ENCODE data around the gene APBB1IP.
A peak's percentile ranks its signal among the peaks of the same experiment; 100 is the strongest.
"Not testable (repeated sequence)": the region's sequence is repeated elsewhere in the genome, so short reads cannot be mapped to it uniquely, and the experiment has no call there.

The APBB1IP gene

DNA sequence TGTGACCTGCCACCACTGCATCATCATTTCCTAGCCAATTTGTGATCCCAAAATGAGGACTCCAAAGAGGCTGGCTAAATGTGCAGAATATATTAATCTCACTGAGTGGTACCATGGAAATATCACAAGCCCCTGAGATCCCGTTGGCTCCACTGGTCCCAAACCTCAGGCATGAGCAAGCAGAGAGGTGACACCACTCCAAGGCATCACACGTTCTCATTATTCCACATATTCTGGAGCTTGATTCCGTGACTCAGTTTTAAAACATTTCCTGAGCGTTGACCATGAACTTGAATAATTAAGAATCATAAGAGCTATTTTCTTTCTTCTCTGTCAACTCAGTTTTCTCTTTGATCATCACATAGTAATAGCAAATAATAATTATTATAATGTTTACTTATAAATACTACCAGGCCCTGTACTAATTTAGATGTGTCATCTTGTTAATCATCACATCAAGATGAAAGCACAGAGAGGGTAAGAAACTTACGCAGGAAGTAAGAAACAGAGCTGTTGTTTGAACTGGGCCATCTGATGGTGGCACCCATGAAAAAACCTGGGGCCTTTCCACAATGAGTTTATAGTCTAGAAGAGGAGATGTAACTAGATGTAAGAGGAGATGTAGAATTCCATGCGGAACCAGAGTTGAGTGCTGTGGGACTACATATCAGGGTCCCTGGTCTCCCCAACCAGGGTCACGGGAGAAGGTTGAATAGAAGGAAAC is 3.5 kb downstream of the APBB1IP start:
- DNase-seq = no peak

GRCh38 chr10:26445411-26446031 is 7.4 kb downstream of the APBB1IP start:
- DNase-seq = no peak

DNA sequence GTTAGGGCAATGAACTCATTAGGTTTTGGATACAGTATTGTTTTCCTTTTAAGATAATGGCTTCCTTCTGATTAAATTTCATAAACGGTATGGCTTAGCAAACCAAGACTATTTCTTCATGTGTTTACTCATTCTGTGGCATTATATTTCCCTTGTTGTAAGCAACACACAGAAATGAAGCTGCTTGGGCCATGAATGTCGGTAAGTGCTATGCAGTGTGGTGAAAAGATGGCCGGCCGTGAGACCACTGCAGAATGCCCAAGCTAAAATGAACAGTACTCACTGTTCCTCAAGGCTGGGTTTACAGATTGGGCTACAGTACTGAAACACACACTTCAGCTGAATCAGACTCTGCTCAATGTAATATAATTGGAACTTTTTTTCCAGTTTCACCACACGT is 8.1 kb downstream of the APBB1IP start:
- no peak for DNase-seq

DNA sequence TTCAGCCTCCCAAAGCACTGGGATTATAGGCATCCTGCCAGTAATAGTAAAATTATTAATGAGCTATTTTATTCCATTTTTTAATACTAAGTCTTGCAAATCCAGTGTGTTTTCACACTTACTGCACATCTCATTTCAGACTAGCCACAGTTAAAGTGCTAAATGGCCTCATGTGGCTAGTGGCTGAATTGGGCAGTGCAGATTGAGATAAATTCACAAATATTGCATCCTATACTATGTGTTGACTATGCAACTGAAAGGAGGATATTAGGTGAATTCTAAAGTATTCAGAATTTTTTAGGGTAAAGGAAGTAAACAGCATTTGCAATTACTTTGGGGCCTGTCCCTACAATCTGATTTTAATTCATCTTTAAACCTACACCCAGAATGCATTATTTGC is 10.2 kb downstream of the APBB1IP start:
- no peak for DNase-seq

DNA sequence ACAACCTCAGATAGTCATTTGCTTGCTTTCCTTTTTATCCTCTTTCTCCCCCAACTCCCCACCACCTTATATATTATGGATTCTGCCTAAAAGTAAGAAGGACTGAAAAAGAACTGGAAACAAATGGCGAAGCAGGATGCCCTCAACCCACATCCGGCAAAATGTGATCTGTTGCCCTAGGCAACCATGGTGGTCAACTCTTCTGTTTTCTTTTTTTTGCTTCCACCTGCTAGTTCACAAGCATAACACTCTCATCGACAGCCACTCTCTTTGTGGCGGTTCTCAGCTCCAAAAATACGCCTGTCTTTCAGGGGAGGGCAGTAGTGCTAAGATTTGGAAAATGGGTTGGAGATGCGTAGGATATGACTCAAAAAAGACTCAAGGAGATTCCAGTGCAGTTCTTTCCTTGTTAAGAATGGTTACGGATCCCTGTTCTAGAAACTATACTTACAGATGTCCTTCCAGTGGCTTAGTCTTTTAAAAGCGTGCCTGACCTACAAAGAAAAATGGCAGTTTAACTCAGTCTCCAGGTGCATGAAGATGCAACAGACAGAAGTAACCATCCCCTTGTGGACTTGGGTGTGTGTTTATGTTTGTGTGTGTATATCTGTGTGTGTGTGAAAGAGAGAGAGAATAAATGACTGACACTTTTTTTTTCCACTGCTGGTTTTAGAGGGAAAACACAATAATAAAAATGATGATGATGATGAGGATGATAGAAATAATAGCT is 10.7 kb downstream of the APBB1IP start:
- peak; percentile 54 to 59 for DNase-seq

DNA sequence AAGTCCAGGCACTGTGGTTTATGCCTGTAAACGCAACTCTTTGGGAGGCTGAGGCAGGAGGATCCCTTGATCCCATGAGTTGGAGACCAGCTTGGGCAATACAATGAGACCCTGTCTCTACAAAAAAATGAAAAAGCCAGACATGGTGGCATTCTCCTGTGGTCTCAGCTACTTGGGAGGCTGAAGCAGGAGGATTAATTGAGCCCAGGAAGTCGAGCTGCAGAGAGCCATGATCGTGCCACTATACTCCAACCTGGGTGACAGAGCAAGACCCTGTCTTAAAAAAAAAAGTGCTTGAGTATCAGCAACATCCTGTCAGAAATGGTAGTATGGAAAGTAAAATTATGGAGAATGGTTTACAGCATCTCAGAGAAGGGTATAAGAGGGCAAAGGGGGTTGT is 11.6 kb downstream of the APBB1IP start:
- no peak for DNase-seq

- DNase-seq = no peak
Observed at GRCh38 chr10:26451903-26452302, 13.8 kb downstream of the APBB1IP start.

DNA sequence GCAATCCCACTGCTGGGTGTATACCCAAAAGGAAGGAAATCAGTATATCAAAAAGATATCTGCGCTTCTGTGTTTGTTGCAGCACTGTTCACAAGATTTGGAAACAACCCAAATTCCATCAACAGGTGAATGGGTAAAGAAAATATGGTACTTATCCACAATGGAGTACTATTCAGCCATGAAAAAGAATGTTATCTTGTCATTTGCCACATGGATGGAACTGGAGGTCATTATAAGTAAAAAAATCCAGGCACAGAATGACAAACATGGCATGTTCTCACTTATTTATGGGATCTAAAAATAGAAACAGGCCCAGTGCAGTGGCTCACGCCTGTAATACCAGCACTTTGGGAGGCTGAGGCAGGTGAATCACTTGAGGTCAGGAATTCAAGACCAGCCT is 15.7 kb downstream of the APBB1IP start:
- no peak for DNase-seq

DNA sequence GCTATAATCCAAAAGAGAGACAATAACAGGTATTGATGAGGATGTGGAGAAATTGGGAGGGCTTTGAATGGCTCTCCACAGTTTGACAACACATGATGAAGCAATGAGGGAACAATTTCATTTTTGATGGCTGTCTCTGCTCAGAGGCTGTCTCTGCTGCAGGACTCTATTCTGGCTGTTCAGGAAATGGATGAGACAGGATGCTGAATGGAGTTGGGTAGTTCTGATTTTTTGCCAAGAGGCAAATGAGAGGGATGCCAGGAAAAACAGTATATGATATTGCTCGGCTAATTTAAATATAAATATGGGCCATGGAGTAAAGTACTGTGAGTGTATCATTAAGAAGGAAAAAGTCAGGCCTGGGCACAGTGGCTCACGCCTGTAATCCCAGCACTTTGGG is 16.8 kb downstream of the APBB1IP start:
- DNase-seq = no peak

GRCh38 chr10:26455567-26456315 is 17.6 kb downstream of the APBB1IP start:
- no peak for DNase-seq

DNA sequence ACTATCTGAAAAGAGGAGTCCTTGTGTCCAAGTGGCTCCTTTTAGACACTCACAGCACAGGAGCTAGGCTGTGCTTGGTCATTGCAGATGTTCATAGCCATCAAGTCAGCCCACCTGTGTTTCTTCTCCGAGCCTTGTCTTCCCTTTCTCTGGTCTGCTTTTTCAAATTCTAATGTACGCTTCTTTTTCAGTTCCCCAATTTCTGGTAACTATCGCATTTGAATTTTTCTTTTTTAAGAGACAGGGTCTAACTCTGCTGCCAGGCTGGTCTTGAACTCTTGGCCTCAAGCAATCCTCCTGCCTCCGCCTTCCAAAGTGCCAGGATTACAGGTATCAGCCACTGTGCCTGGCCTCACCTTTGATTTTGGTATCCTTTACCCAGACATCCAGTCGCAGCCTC is 18.9 kb downstream of the APBB1IP start:
- no peak for DNase-seq

- DNase-seq = no peak
Observed at GRCh38 chr10:26460736-26461135, 22.6 kb downstream of the APBB1IP start.

- DNase-seq = no peak
Observed at GRCh38 chr10:26463986-26464385, 25.8 kb downstream of the APBB1IP start.

- no peak for DNase-seq
Observed at GRCh38 chr10:26464632-26465280, 26.6 kb downstream of the APBB1IP start.

DNA sequence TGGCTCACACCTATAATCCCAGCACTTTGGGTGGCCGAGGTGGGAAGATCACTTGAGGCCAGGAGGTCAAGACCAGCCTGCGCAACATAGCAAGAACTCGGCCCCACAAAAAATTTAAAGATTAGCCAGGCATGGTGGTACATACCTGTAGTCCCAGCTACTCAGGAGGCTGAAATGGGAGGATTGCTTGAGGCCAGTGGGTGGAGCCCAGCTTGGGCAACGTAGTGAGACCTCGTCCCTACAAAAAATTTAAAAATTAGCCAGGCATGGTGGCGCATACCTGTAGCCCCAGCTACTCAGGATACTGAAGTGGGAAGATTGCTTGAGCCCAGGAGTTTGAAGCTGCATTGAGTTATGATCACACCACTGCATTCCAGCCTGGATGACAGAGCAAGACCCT is 28.4 kb downstream of the APBB1IP start:
- DNase-seq = not testable (repeated sequence)

DNA sequence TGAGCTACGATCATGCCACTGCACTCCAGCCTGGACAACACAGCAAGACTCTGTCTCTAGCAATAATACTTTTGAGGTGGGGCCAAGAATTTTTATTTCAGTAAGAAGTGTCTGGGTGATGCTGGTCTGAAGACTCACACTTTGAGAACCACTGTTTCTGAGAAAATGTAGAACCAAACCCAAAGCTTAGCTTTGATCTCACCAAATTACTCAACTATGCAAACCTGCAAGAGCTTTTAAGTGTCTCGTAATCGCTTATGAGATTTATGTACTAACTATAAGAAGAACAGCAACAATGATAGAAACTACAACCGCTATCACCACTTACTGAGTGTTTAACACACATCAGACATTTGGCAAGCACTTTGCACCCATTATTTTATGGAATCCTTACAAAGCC is 29.5 kb downstream of the APBB1IP start:
- no peak for DNase-seq

DNA sequence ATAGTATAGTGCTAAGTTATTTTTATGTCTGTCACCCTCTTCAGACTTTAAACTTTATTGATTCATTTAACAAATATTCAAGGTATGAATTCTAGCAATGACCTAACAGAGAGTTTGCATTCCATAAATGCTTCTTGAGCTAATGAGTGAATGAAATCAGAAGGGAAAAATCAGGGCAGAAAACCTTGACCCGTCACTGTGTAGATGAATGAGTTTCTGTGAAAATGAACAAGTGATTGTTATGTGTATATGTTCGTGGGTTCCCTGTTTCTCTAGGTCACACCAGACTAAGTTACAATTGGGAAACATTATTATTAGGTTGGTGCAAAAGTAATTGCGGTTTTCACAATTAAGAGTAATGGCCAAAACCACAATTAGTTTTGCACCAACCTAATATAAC is 30.1 kb downstream of the APBB1IP start:
- no peak for DNase-seq

DNA sequence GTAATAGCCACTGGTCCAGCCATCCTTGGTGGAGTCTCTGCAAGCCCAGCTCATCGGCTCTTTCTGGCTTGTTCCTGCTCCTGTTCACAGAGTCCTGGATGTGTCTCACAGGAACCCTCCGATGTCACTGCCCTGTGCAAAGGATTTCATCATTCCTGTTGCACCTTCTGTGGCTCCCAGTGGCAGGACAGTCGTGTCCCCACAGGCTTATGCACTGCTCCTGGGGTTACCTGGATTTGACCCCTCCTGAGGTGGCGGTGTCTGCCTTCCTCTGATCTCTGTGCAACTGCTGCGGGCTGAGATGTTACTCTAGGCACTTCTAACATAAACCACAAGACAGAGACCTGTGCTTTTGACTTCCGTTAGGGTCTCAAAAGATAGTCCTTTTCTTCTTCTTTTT is 30.6 kb downstream of the APBB1IP start:
- no peak for DNase-seq

GRCh38 chr10:26472492-26472778 is 34.3 kb downstream of the APBB1IP start:
- DNase-seq = no peak

GRCh38 chr10:26474026-26474425 is 35.9 kb downstream of the APBB1IP start:
- no peak for DNase-seq

DNA sequence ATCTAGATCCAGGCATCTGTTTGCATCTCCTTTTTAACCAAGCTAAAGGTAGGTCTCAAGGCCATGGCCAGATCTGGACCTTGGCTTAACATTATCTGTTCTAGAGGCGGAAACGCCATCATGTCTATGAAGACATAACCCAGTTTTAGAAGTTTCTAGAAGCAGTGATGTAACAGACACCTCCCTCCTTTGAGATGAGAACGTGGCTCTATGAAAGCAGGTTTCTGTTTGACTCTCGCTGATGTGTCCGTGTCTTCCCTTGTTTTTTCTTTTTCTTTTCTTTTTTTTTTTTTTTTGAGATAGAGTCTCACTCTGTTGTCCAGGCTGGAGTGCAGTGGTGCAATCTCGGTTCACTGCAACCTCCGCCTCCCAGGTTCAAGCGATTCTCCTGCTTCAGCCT is 36.7 kb downstream of the APBB1IP start:
- DNase-seq = not testable (repeated sequence)

- DNase-seq = no peak
Observed at GRCh38 chr10:26475386-26475785, 37.2 kb downstream of the APBB1IP start.

GRCh38 chr10:26477501-26477900 is 39.4 kb downstream of the APBB1IP start:
- no peak for DNase-seq

All from stimulated activated CD4-positive, alpha-beta T cell treated with anti-CD3 and anti-CD28 coated beads, Interleukin-2, amount 100 ng/mL, for 24 hours (primary cell).